ENCODE data around the gene LRRC25.
"Not testable (repeated sequence)": the region's sequence is repeated elsewhere in the genome, so short reads cannot be mapped to it uniquely, and the experiment has no call there.

Gene LRRC25

GRCh38 chr19:18406749-18407148 lies 9.3 kb upstream of the LRRC25 start:
- DNase-seq, result no peak

DNA sequence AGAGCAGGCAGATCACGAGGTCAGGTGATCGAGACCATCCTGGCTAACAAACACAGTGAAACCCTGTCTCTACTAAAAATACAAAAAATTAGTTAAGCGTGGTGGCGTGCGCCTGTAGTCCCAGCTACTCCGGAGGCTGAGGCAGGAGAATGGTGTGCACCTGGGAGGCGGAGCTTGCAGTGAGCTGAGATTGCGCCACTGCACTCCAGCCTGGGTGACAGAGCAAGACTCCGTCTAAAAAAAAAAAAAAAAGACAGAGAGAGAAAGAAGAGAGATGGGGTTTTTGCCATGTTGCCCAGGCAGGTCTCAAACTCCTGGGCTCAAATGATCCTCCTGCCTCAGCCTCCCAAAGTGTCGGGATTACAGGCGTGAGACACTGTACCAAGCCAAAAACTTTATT lies 8.3 kb upstream of the LRRC25 start:
- DNase-seq, result not testable (repeated sequence)

- not testable (repeated sequence) for DNase-seq
Measured at GRCh38 chr19:18402455-18403248, 5.2 kb upstream of the LRRC25 start.

DNA sequence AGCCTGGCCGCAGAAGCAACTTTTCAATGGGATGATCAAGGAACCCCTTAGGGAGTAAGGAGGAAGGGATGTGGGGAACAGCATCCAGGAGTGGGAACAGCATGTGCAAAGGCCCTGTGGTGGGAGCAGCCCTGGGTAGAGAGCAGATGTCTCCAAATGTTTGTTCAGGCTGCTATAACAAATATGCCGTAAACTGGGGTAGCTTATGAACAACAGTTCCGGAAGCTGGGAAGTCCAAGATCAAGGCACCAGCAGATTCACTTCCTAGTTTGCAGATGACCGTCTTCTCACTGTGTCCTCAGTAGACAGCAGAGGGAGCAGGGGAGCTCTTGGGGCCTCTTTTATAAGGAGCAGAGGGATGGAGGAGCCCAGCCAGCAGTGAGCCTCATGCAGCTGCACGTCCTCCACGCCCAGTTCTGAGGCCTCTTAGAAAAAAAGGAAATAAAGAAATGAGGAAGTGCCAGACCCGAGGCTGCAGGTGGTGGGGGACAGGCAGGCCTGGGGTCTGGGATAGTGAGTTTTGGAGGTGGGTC lies 4.2 kb upstream of the LRRC25 start:
- peak in 12 of 56 donors; percentile 5 to 60 (median 22) for DNase-seq

- no peak for DNase-seq
Measured at GRCh38 chr19:18399008-18399407, 1.6 kb upstream of the LRRC25 start.

- DNase-seq, result no peak
Measured at GRCh38 chr19:18396471-18397241, 766 bp downstream of the LRRC25 start.

GRCh38 chr19:18393836-18394235 lies 3.6 kb downstream of the LRRC25 start:
- peak in 3 of 56 donors; percentile 9 to 24 (median 20) for DNase-seq

GRCh38 chr19:18392926-18393325 lies 4.5 kb downstream of the LRRC25 start:
- no peak for DNase-seq

DNA sequence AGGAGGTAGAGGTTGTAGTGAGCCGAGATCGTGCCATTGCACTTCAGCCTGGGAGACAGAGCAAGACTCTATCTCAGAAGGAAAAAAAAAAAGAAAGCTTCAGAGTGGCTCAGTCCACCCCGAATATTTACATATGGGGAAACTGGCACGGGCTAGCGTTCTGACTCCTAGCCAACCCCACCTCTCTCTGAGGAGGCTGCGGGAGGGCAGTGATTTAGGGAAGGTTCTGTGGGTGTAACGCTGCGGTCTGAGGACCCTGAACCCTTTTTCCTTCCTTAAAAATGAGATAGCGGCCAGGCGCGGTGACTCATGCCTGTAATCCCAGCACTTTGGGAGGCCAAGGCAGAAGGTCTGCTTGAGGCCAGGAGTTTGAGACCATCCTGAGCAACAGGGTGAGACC lies 5.0 kb downstream of the LRRC25 start:
- DNase-seq, result peak in 1 of 56 donors; percentile 14

- DNase-seq, result no peak
Measured at GRCh38 chr19:18391509-18392075, 5.8 kb downstream of the LRRC25 start.

- DNase-seq, result no peak
Measured at GRCh38 chr19:18390065-18390907, 7.1 kb downstream of the LRRC25 start.

DNA sequence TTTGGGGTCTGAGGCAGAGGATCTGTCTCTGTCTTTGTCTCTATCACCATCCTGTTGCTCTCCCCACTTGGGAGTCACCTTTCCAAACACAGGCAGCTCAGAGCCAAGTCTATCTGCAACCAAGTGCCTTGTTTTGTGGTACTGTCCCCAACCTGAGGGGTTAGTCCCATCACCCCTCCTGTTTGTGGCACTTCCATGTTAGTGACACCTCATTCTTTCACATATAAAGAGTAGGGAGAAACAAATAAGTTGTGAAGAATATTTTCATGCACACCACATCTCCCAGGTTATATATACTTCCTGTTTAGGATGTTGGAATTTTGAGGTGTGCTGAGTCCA lies 7.7 kb downstream of the LRRC25 start:
- no peak for DNase-seq

GRCh38 chr19:18388960-18389725 lies 8.3 kb downstream of the LRRC25 start:
- DNase-seq, result no peak

DNA sequence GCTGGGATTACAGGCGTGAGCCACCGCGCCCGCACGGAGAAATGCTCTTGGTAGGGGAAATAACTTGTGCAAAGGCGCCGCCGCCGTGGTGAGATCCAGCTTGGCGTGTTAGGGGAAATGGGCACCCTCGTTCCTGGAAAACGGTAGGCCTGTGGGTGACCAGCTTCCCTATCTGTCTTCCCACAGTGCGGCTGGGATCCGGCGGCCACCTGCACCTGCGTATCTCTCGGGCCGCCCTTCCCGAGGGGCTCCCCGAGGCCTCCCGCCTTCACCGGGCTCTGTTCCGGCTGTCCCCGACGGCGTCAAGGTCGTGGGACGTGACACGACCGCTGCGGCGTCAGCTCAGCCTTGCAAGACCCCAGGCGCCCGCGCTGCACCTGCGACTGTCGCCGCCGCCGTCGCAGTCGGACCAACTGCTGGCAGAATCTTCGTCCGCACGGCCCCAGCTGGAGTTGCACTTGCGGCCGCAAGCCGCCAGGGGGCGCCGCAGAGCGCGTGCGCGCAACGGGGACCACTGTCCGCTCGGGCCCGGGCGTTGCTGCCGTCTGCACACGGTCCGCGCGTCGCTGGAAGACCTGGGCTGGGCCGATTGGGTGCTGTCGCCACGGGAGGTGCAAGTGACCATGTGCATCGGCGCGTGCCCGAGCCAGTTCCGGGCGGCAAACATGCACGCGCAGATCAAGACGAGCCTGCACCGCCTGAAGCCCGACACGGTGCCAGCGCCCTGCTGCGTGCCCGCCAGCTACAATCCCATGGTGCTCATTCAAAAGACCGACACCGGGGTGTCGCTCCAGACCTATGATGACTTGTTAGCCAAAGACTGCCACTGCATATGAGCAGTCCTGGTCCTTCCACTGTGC lies 9.1 kb downstream of the LRRC25 start:
- peak in 49 of 56 donors; percentile 7 to 79 (median 48) for DNase-seq

DNA sequence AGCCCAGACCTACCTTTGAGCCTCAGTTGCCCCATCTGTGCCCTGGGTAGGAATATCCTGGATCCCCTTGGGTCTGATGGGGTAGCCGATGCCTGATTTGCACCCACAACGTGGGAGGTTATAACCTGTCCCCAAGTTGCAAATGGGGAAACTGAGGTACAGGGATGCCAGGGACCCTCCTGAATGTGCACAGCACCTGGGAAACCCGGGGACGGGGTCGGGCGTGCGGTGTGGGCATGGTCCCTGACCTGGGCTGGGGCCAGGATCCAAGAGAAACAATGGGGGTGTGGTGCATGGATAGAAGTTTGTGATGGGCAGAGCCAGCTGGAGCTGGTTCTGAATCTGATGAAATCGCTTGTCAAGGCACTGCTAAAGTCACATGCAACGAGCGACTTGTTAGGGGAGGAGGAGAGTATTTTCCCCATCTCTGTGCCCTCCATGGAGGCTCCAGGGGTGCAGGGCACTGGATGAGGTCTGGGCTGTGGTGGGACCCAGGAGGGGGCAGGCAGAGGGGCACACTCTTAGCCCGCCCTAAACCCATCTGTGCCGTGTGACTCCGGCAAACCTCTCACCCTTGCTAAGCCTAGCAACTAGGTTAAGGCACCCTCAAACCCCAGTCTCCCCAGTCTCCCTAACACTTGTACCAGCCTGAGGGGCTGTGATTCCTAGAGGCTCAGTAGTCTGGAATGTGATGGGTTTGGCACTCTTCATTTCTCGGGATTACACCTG lies 10.7 kb downstream of the LRRC25 start:
- no peak for DNase-seq

DNA sequence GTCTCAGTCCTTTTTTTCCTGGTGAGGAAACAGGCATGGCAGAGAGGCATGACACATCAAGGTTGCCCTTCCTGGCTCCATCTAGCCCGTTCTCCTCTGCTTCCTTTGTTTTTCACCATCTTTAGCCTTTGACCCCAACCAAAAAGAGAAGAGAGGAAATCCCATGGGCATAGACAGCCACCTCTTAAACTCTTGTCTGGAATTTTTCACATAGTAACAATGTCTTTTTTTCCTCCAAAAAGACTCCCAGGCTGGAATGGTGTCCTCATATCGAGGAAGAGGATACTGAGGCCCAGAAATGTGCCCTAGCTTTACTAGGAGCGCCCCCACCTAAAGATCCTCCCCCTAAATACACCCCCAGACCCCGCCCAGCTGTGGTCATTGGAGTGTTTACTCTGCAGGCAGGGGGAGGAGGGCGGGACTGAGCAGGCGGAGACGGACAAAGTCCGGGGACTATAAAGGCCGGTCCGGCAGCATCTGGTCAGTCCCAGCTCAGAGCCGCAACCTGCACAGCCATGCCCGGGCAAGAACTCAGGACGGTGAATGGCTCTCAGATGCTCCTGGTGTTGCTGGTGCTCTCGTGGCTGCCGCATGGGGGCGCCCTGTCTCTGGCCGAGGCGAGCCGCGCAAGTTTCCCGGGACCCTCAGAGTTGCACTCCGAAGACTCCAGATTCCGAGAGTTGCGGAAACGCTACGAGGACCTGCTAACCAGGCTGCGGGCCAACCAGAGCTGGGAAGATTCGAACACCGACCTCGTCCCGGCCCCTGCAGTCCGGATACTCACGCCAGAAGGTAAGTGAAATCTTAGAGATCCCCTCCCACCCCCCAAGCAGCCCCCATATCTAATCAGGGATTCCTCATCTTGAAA lies 11.5 kb downstream of the LRRC25 start, which contains the start of gene GDF15:
Gene GDF15, plus strand, starts transcription at position 484 of the 868 bp plus-strand sequence. Its CDS starts 32 bp downstream, at position 516.
- DNase-seq, result no peak

DNA sequence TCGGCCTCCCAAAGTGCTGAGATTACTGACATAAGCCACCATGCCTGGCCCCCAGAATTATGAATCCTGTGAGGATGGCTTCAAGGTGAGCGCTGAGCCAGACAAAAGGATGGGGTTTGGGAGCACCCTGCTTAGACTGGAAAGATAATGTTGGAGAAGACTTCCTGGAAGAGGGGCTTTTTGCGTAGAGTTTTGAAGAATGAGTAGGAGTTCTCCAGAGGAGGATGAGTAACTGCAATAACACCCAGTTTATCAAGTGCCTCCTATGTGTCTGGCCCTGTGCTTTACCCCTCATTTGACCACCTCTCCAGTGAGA lies 12.1 kb downstream of the LRRC25 start:
- DNase-seq, result no peak

GRCh38 chr19:18384775-18385174 lies 12.6 kb downstream of the LRRC25 start:
- DNase-seq, result no peak
